ES-I3 (cell line): ENCODE data around the gene KLB.
A peak's percentile ranks its signal among the peaks of the same experiment; 100 is the strongest.
"Not testable (repeated sequence)": the region's sequence is repeated elsewhere in the genome, so short reads cannot be mapped to it uniquely, and the experiment has no call there.

Source experiments
- H3K36me3 ChIP-seq: 2 replicates; pipeline ENCODE4 v1.6.1; 2013; ENCODE audit warnings: mild to moderate bottlenecking, low read length, control low read depth, moderate library complexity; ENCODE audit not compliant: insufficient read depth
- H3K4me1 ChIP-seq: 2 replicates; pipeline ENCODE4 v1.6.1; 2013; ENCODE audit warnings: mild to moderate bottlenecking, control low read depth, low read length; ENCODE audit not compliant: insufficient read depth
- H3K9ac ChIP-seq: 2 replicates; pipeline ENCODE4 v1.6.1; 2013; ENCODE audit warnings: low read depth, mild to moderate bottlenecking, low read length, moderate library complexity
- H3K9me3 ChIP-seq: 2 replicates; pipeline ENCODE4 v1.6.1; 2013; ENCODE audit warnings: mild to moderate bottlenecking, low read length, moderate library complexity; ENCODE audit not compliant: control insufficient read depth, insufficient read depth

Gene KLB

GRCh38 chr4:39442998-39443397 lies 36.3 kb downstream of the KLB start:
- H3K4me1 ChIP-seq, result no peaks in the 10 kb centered on the region
- H3K36me3 ChIP-seq, result no peaks in the 10 kb centered on the region
- no peak overlapping the region for H3K9ac ChIP-seq
- H3K9me3 ChIP-seq, result no peaks in the 10 kb centered on the region

GRCh38 chr4:39446483-39446841 lies 39.7 kb downstream of the KLB start:
- H3K36me3 ChIP-seq, result no peaks in the 10 kb centered on the region
- H3K9ac ChIP-seq, result peak overlapping the region; percentile 54; the same call in 1 of the 2 replicates
- no peaks in the 10 kb centered on the region for H3K4me1 ChIP-seq
- no peaks in the 10 kb centered on the region for H3K9me3 ChIP-seq

- Histone ChIP-seq H3K4me1 (no peaks in the 10 kb centered on the region), H3K9ac (peak overlapping the region; percentile 54), H3K36me3 (no peaks in the 10 kb centered on the region), H3K9me3 (no peaks in the 10 kb centered on the region)
Observed at GRCh38 chr4:39446842-39447573, 40.3 kb downstream of the KLB start.

- no peak overlapping the region for H3K9ac ChIP-seq
- H3K4me1 ChIP-seq, result no peaks in the 10 kb centered on the region
- peaks cover 14% of the 10 kb centered on the region for H3K36me3 ChIP-seq
- H3K9me3 ChIP-seq, result no peaks in the 10 kb centered on the region
Observed at GRCh38 chr4:39450618-39451017, 43.9 kb downstream of the KLB start.

- Histone ChIP-seq H3K36me3 (peaks cover 21% of the 10 kb centered on the region), H3K9me3 (no peaks in the 10 kb centered on the region), H3K4me1 (no peaks in the 10 kb centered on the region), H3K9ac (no peak overlapping the region)
Observed at GRCh38 chr4:39451423-39452023, 44.8 kb downstream of the KLB start.

GRCh38 chr4:39452153-39452859 lies 45.6 kb downstream of the KLB start:
- Histone ChIP-seq H3K36me3 (peaks cover 28% of the 10 kb centered on the region), H3K9ac (no peak overlapping the region), H3K9me3 (no peaks in the 10 kb centered on the region), H3K4me1 (no peaks in the 10 kb centered on the region; the same call in 1 of the 2 replicates)

- H3K36me3 ChIP-seq, result peaks cover 36% of the 10 kb centered on the region
- peaks cover 4% of the 10 kb centered on the region; the same call in 1 of the 2 replicates for H3K4me1 ChIP-seq
Observed at GRCh38 chr4:39452860-39453587, 46.3 kb downstream of the KLB start.

GRCh38 chr4:39453738-39454137 lies 47.0 kb downstream of the KLB start:
- Histone ChIP-seq H3K36me3 (peaks cover 38% of the 10 kb centered on the region), H3K4me1 (peaks cover 4% of the 10 kb centered on the region; the same call in 1 of the 2 replicates), H3K9ac (no peak overlapping the region), H3K9me3 (no peaks in the 10 kb centered on the region)

More at GRCh38 chr4:39452860-39453587, 46.3 kb downstream of the KLB start:
- H3K9me3 ChIP-seq, result no peaks in the 10 kb centered on the region
- no peak overlapping the region for H3K9ac ChIP-seq

GRCh38 chr4:39455486-39455885 lies 48.8 kb downstream of the KLB start:
- H3K9ac ChIP-seq, result no peak overlapping the region
- no peaks in the 10 kb centered on the region for H3K9me3 ChIP-seq
- H3K36me3 ChIP-seq, result peaks cover 38% of the 10 kb centered on the region
- H3K4me1 ChIP-seq, result peaks cover 4% of the 10 kb centered on the region; the same call in 1 of the 2 replicates

- Histone ChIP-seq H3K4me1 (peaks cover 4% of the 10 kb centered on the region; the same call in 1 of the 2 replicates), H3K36me3 (peaks cover 38% of the 10 kb centered on the region), H3K9me3 (no peaks in the 10 kb centered on the region), H3K9ac (peak overlapping the region; percentile 95)
Observed at GRCh38 chr4:39456946-39457763, 50.4 kb downstream of the KLB start.

GRCh38 chr4:39458161-39458504 lies 51.4 kb downstream of the KLB start:
- Histone ChIP-seq H3K9ac (peak overlapping the region; percentile 95), H3K36me3 (peaks cover 37% of the 10 kb centered on the region)
- H3K4me1 ChIP-seq, H3K9me3 ChIP-seq: not testable (repeated sequence)

- Histone ChIP-seq H3K9me3 (no peaks in the 10 kb centered on the region), H3K9ac (peak within 1 kb of the TSS; percentile 95), H3K4me1 (peaks cover 4% of the 10 kb centered on the region; the same call in 1 of the 2 replicates), H3K36me3 (peaks cover 35% of the 10 kb centered on the region)
Observed at GRCh38 chr4:39458505-39459300, 52.0 kb downstream of the KLB start, which contains the start of the genes LIAS and RPL9. Gene LIAS (plus strand): TSS chr4:39459056. CDS start chr4:39459118, 62 bp downstream. Gene RPL9 (minus strand): TSS chr4:39458922. CDS start chr4:39458439, 483 bp downstream.
